Hematopoietic multipotent progenitor cell (in vitro differentiated cells): ENCODE data around the gene MED4. TPM values are rescaled to one million over a fixed set of nuclear protein-coding genes. Genes with fewer than 3 reads are reported as not detected.

Source experiments
- DNase-seq, 3 donors: peaks; one replicate each; pipeline ENCODE4 v3.0.0-alpha.2; 2011 to 2015; ENCODE audit warnings: low read depth in 2 of 3, low spot score in 2 of 3
- small RNA-seq: library from RNA; depleted of rRNA; stranded (forward); fragments of <200 nt; gene quantifications from one replicate; pipeline ENCODE3, GENCODE V24; 2012
- total RNA-seq: library from RNA; depleted of rRNA; stranded (reverse); fragments of >200 nt; gene quantifications from one replicate; pipeline ENCODE4 v1.2.3, GENCODE V29; 2012

MED4 gene
- total RNA-seq, 1 donor, result 20.5 TPM

GRCh38 chr13:48040049-48040448, 54.9 kb downstream of the MED4 start:
- DNase-seq, result no peak

GRCh38 chr13:48038761-48039160, 56.1 kb downstream of the MED4 start:
- no peak for DNase-seq

GRCh38 chr13:48037346-48038173, 57.3 kb downstream of the MED4 start, which contains the start of gene NUDT15:
Gene NUDT15 (plus strand): TSS chr13:48037726. CDS start chr13:48037747, 21 bp downstream.
- DNase-seq, result peak; percentile 98 to 99 (median 98)

- DNase-seq, result no peak
Measured at GRCh38 chr13:48029859-48030258, 65.0 kb downstream of the MED4 start.

- no peak for DNase-seq
Measured at GRCh38 chr13:48028066-48028465, 66.8 kb downstream of the MED4 start.

Small RNA genes within 50 kb of the gene (small RNA-seq; reads per million reads assigned to genes)
- gene POLR2KP2, result not detected

Other genes with a start within 250 kb of the MED4 start
- 19.7 TPM for gene SUCLA2, start 93.8 kb downstream of the MED4 start, total RNA-seq
- gene NUDT15, start 57.4 kb downstream of the MED4 start, total RNA-seq, result 3.0 TPM
- 54.9 TPM for gene ITM2B, start 138.1 kb upstream of the MED4 start, total RNA-seq
- gene RB1, start 208.6 kb upstream of the MED4 start, total RNA-seq, result 8.3 TPM